Kidney (tissue), 14 donors: ENCODE results near the gene NAGA. TPM values are rescaled to one million over a fixed set of nuclear protein-coding genes. Genes with fewer than 3 reads are reported as not detected.

ENCODE experiments used
- DNase-seq, 5 donors: peaks; one replicate each; pipeline ENCODE4 v3.0.0-alpha.2; 2013 to 2020
- FAIRE-seq: peaks from 2 replicates; lab custom pipeline; 2012; peaks lifted over from hg19 to GRCh38; lab: Jason Lieb, UNC
- H3K27ac ChIP-seq, 2 donors: one replicate each; pipeline ENCODE4 v1.7.0; 2013; ENCODE audit warnings: low read depth in 2 of 2, low read length in 2 of 2, inconsistent platforms in 1 of 2
- H3K27me3 ChIP-seq: one replicate; pipeline ENCODE4 v1.7.1; 2013; ENCODE audit warnings: low read length, inconsistent platforms; ENCODE audit not compliant: control insufficient read depth, insufficient read depth
- H3K36me3 ChIP-seq, 3 donors: one replicate each; pipeline versions ENCODE4 v1.7.0 to v1.7.1; 2013; ENCODE audit warnings: low read length in 3 of 3, control low read depth in 1 of 3, inconsistent platforms in 1 of 3; ENCODE audit not compliant: insufficient read depth in 3 of 3, control insufficient read depth in 2 of 3
- H3K4me1 ChIP-seq, 3 donors: one replicate each; pipeline versions ENCODE4 v1.7.0 to v1.7.1; 2013; ENCODE audit warnings: low read length in 3 of 3, inconsistent platforms in 1 of 3, low read depth in 1 of 3; ENCODE audit not compliant: control insufficient read depth in 2 of 3, insufficient read depth in 2 of 3
- H3K4me3 ChIP-seq, 3 donors: one replicate each; pipeline versions ENCODE4 v1.7.0 to v1.8.1; 2013; ENCODE audit warnings: low read length in 3 of 3, control low read depth in 1 of 3, inconsistent platforms in 1 of 3
- H3K9ac ChIP-seq, 3 donors: one replicate each; pipeline versions ENCODE4 v1.7.0 to v1.7.1; 2013; ENCODE audit warnings: low read length in 3 of 3, control low read depth in 1 of 3, inconsistent platforms in 1 of 3
- H3K9me3 ChIP-seq, 3 donors: one replicate each; pipeline versions ENCODE4 v1.7.0 to v1.7.1; 2013; ENCODE audit warnings: low read length in 3 of 3, control low read depth in 1 of 3, inconsistent platforms in 1 of 3; ENCODE audit not compliant: control insufficient read depth in 2 of 3, insufficient read depth in 1 of 3
- intact Hi-C: fragments of 100-400 bp; cut with DNase I; formaldehyde crosslinking; loops from one replicate; pipeline ENCODE4 v1.11.1; 2022
- polyA plus RNA-seq: library from polyadenylated mRNA; stranded (reverse); fragments of 350-450 nt; fragmentation: Illumina TruSeq; extraction: RNeasy Lipid Tissue Mini Kit (QIAGEN cat#74804); gene quantifications from one replicate; pipeline ENCODE4 v1.2.3, GENCODE V29; 2014; ENCODE audit warnings: low read depth, low replicate concordance; ENCODE audit not compliant: insufficient read depth
- total RNA-seq: library from RNA; stranded (reverse); fragmentation: NEBNext Ultra II Directional; extraction: Animal tissue kit (Norgen Biotek cat#: 25700); gene quantifications from one replicate; pipeline ENCODE4 v1.2.1, GENCODE V29; 2021
- TF ChIP-seq, protein P1 (sequence below): IDR thresholded peaks from 3 replicates; pipeline ENCODE4 v1.5.1; 2012; ENCODE audit warnings: mild to moderate bottlenecking, moderate library complexity, borderline replicate concordance; ENCODE audit not compliant: insufficient read depth; ENCODE audit errors: extremely low read depth
- donor health status: control.
- donor health status: control.
- donor health status: control.
- donor health status: control.
- donor health status: control.
- donor health status: DM: yes; HTN: yes; CAD: no.
- donor health status: Normal renal cell carcinoma (clear cell type).

Gene NAGA
- total and polyA plus RNA-seq, 2 donors from 2014 or later: 27.0 to 29.8 TPM

GRCh38 chr22:42033263-42034181, 37.1 kb downstream of the NAGA start:
- H3K4me3 ChIP-seq: no peak overlapping the region
- H3K9ac ChIP-seq: no peak overlapping the region
- H3K27me3 ChIP-seq: no peaks in the 10 kb centered on the region
- intact Hi-C loops: no loop called here
- DNase-seq: no peak
- H3K4me1 ChIP-seq: no peaks in the 10 kb centered on the region
- H3K36me3 ChIP-seq: no peaks in the 10 kb centered on the region
- no peak for FAIRE-seq
- no peak overlapping the region for H3K27ac ChIP-seq
- TF ChIP-seq, protein P1, sequence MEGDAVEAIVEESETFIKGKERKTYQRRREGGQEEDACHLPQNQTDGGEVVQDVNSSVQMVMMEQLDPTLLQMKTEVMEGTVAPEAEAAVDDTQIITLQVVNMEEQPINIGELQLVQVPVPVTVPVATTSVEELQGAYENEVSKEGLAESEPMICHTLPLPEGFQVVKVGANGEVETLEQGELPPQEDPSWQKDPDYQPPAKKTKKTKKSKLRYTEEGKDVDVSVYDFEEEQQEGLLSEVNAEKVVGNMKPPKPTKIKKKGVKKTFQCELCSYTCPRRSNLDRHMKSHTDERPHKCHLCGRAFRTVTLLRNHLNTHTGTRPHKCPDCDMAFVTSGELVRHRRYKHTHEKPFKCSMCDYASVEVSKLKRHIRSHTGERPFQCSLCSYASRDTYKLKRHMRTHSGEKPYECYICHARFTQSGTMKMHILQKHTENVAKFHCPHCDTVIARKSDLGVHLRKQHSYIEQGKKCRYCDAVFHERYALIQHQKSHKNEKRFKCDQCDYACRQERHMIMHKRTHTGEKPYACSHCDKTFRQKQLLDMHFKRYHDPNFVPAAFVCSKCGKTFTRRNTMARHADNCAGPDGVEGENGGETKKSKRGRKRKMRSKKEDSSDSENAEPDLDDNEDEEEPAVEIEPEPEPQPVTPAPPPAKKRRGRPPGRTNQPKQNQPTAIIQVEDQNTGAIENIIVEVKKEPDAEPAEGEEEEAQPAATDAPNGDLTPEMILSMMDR: no peak
- no peaks in the 10 kb centered on the region for H3K9me3 ChIP-seq

DNA sequence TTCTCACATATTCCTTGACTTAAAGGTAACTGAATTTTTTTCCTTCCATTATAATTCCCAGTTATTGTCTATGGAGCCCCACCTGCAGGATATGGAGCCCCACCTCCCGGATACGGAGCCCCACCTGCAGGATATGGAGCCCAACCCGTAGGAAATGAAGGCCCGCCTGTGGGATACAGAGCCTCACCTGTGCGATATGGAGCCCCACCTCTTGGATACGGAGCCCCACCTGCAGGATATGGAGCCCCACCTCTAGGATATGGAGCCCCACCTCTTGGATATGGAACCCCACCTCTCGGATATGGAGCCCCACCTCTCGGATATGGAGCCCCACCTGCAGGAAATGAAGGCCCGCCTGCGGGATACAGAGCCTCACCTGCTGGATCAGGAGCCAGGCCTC, 43.9 kb downstream of the NAGA start:
- FAIRE-seq: no peak
- H3K9ac ChIP-seq: no peak overlapping the region
- H3K27ac ChIP-seq: no peak overlapping the region
- intact Hi-C loops: no loop called here
- no peaks in the 10 kb centered on the region for H3K4me1 ChIP-seq
- H3K36me3 ChIP-seq: no peaks in the 10 kb centered on the region
- no peak for DNase-seq
- H3K27me3 ChIP-seq: no peaks in the 10 kb centered on the region
- TF ChIP-seq, protein P1: no peak
- H3K4me3 ChIP-seq: no peak overlapping the region
- H3K9me3 ChIP-seq: no peaks in the 10 kb centered on the region

DNA sequence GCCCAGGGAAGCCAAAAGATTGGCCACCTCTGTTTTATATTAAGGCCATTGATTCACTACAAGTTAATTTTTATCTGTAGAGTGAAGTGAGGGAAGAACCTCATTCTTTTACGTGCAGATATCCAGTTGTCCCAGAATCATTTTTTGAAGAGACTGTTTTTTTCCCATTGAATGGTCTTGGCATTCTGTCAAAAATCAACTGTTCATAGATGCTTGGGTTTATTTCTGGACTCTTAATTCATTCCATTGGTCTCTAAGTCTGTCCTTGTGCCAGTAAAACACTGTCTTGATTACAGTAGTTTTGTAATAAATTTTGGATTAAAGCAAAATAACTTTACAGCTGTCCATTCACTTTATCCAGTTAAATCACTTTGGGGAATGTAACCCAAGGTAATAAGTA, 45.2 kb downstream of the NAGA start:
- Histone ChIP-seq H3K4me3 (no peak overlapping the region), H3K9me3 (no peaks in the 10 kb centered on the region), H3K9ac (no peak overlapping the region), H3K4me1 (no peaks in the 10 kb centered on the region), H3K27me3 (no peaks in the 10 kb centered on the region), H3K36me3 (no peaks in the 10 kb centered on the region), H3K27ac (no peak overlapping the region)
- no peak for DNase-seq
- no peak for FAIRE-seq
- TF ChIP-seq, protein P1: no peak
- intact Hi-C loops: no loop called here
